HG02588 (cell line): ENCODE measurements around the gene HSD17B2.

Source experiments
- ATAC-seq: cut with Tn5 transposase; IDR thresholded peaks from one replicate; pipeline ENCODE4 v1.9.1; 2021; ENCODE audit warnings: mild to moderate bottlenecking, moderate library complexity; ENCODE audit not compliant: unreplicated experiment

The HSD17B2 gene

GRCh38 chr16:82047374-82047773 is 12.3 kb downstream of the HSD17B2 start:
- ATAC-seq = no peak

- no peak for ATAC-seq
Measured at GRCh38 chr16:82047787-82048186, 12.7 kb downstream of the HSD17B2 start.

- ATAC-seq = no peak
Measured at GRCh38 chr16:82049484-82049883, 14.4 kb downstream of the HSD17B2 start.

GRCh38 chr16:82050506-82050905 is 15.5 kb downstream of the HSD17B2 start:
- ATAC-seq = no peak

GRCh38 chr16:82050909-82051357 is 15.9 kb downstream of the HSD17B2 start:
- ATAC-seq = no peak

GRCh38 chr16:82051656-82052055 is 16.6 kb downstream of the HSD17B2 start:
- no peak for ATAC-seq

GRCh38 chr16:82055117-82055516 is 20.1 kb downstream of the HSD17B2 start:
- no peak for ATAC-seq

GRCh38 chr16:82055728-82056549 is 20.9 kb downstream of the HSD17B2 start:
- ATAC-seq = no peak

GRCh38 chr16:82056550-82056896 is 21.5 kb downstream of the HSD17B2 start:
- no peak for ATAC-seq

GRCh38 chr16:82059161-82059982 is 24.3 kb downstream of the HSD17B2 start:
- no peak for ATAC-seq

- ATAC-seq = no peak
Measured at GRCh38 chr16:82059983-82060421, 24.9 kb downstream of the HSD17B2 start.

GRCh38 chr16:82061861-82062525 is 26.9 kb downstream of the HSD17B2 start:
- ATAC-seq = no peak

- ATAC-seq = no peak
Measured at GRCh38 chr16:82062645-82063058, 27.6 kb downstream of the HSD17B2 start.

- no peak for ATAC-seq
Measured at GRCh38 chr16:82063456-82064082, 28.5 kb downstream of the HSD17B2 start.

GRCh38 chr16:82067042-82067803 is 32.2 kb downstream of the HSD17B2 start:
- ATAC-seq = no peak

GRCh38 chr16:82067804-82068325 is 32.8 kb downstream of the HSD17B2 start:
- ATAC-seq = no peak

- no peak for ATAC-seq
Measured at GRCh38 chr16:82070656-82071369, 35.8 kb downstream of the HSD17B2 start.

- ATAC-seq = no peak
Measured at GRCh38 chr16:82071421-82071820, 36.4 kb downstream of the HSD17B2 start.

- no peak for ATAC-seq
Measured at GRCh38 chr16:82072313-82072712, 37.3 kb downstream of the HSD17B2 start.
